Urinary bladder (tissue), 4 donors: ENCODE data around the gene ROPN1L. TPM values are rescaled to one million over a fixed set of nuclear protein-coding genes. Genes with fewer than 3 reads are reported as not detected.
"Not testable (repeated sequence)": the region's sequence is repeated elsewhere in the genome, so short reads cannot be mapped to it uniquely, and the experiment has no call there.

Experiments used
- DNase-seq: peaks from one replicate; pipeline ENCODE4 v3.0.0-alpha.2; 2015; ENCODE audit errors: extremely low spot score
- H3K27ac ChIP-seq: one replicate; pipeline ENCODE4 v1.5.1; 2013; ENCODE audit warnings: low read depth, mild to moderate bottlenecking, moderate library complexity
- H3K36me3 ChIP-seq: one replicate; pipeline ENCODE4 v1.6.1; 2013; ENCODE audit warnings: mild to moderate bottlenecking, moderate library complexity; ENCODE audit not compliant: insufficient read depth
- H3K4me1 ChIP-seq: one replicate; pipeline ENCODE4 v1.6.1; 2013; ENCODE audit warnings: mild to moderate bottlenecking, moderate library complexity; ENCODE audit not compliant: insufficient read depth
- H3K4me3 ChIP-seq: one replicate; pipeline ENCODE4 v1.5.1; 2013; ENCODE audit warnings: low read depth, low read length
- WGBS: extraction: QIAGEN DNeasy Blood & Tissue Kit; methylation state at CpG from one replicate; pipeline ENCODE4 v1.1.7; 2013; 5-methylcytosine and 5-hydroxymethylcytosine counted together
- polyA plus RNA-seq: library from polyadenylated mRNA; stranded (reverse); fragments of 200-250 nt; gene quantifications from one replicate; pipeline ENCODE4 v1.2.3, GENCODE V29; 2013
- total RNA-seq: library from RNA; depleted of rRNA; stranded (reverse); fragments of >200 nt; gene quantifications from one replicate; pipeline ENCODE4 v1.2.3, GENCODE V29; 2014
- donor health status: healthy with polysubstance abuse.
- donor health status: healthy.

ROPN1L gene
- total RNA-seq (0.26 TPM), polyA plus RNA-seq (0.72 TPM)

GRCh38 chr5:10441083-10441991 lies at the start of gene ROPN1L:
TSS of gene ROPN1L (plus strand) at chr5:10441879. CDS start at chr5:10442168, 289 bp downstream.
- under 1% methylated on average over 63 of the region's 63 CpGs for WGBS
- H3K4me3 ChIP-seq = peak within 1 kb of the TSS; percentile 31
- H3K36me3 ChIP-seq = no peaks in the 10 kb centered on the region
- DNase-seq = peak; percentile 49
- peak within 1 kb of the TSS; percentile 13 for H3K27ac ChIP-seq
- no peaks in the 10 kb centered on the region for H3K4me1 ChIP-seq

- DNase-seq, H3K36me3 ChIP-seq, H3K4me3 ChIP-seq, H3K27ac ChIP-seq, H3K4me1 ChIP-seq: not testable (repeated sequence)
- 91% methylated on average over 6 of the region's 6 CpGs for WGBS
Observed at GRCh38 chr5:10392567-10393328, 48.9 kb upstream of the ROPN1L start.

- H3K4me3 ChIP-seq = no peak overlapping the region
- H3K27ac ChIP-seq = no peak overlapping the region
- H3K4me1 ChIP-seq = no peaks in the 10 kb centered on the region
- no peak for DNase-seq
- peaks cover 4% of the 10 kb centered on the region for H3K36me3 ChIP-seq
- WGBS = 84% methylated on average over 2 of the region's 2 CpGs
Observed at GRCh38 chr5:10393491-10393890, 48.2 kb upstream of the ROPN1L start.

GRCh38 chr5:10396552-10396951 lies 45.1 kb upstream of the ROPN1L start:
- no peaks in the 10 kb centered on the region for H3K4me1 ChIP-seq
- no peak overlapping the region for H3K4me3 ChIP-seq
- no peak for DNase-seq
- peaks cover 3% of the 10 kb centered on the region for H3K36me3 ChIP-seq
- H3K27ac ChIP-seq = no peak overlapping the region
- WGBS = 79% methylated on average over 5 of the region's 5 CpGs

- no peak overlapping the region for H3K4me3 ChIP-seq
- DNase-seq = no peak
- no peaks in the 10 kb centered on the region for H3K4me1 ChIP-seq
- no peak overlapping the region for H3K27ac ChIP-seq
- H3K36me3 ChIP-seq = peaks cover 3% of the 10 kb centered on the region
Observed at GRCh38 chr5:10399839-10400238, 41.8 kb upstream of the ROPN1L start.

- WGBS = 84% methylated on average over 2 of the region's 2 CpGs
- Histone ChIP-seq H3K27ac (no peak overlapping the region), H3K4me1 (no peaks in the 10 kb centered on the region), H3K36me3 (peaks cover 6% of the 10 kb centered on the region), H3K4me3 (no peak overlapping the region)
- DNase-seq = no peak
Observed at GRCh38 chr5:10400411-10400810, 41.3 kb upstream of the ROPN1L start.

- no peak overlapping the region for H3K27ac ChIP-seq
- 51% methylated on average over 3 of the region's 3 CpGs for WGBS
- H3K4me1 ChIP-seq = no peaks in the 10 kb centered on the region
- no peak for DNase-seq
- peaks cover 6% of the 10 kb centered on the region for H3K36me3 ChIP-seq
- no peak overlapping the region for H3K4me3 ChIP-seq
Observed at GRCh38 chr5:10400831-10401230, 40.8 kb upstream of the ROPN1L start.

GRCh38 chr5:10401498-10401897 lies 40.2 kb upstream of the ROPN1L start:
- peaks cover 6% of the 10 kb centered on the region for H3K36me3 ChIP-seq
- no peak overlapping the region for H3K4me3 ChIP-seq
- DNase-seq = no peak
- no peaks in the 10 kb centered on the region for H3K4me1 ChIP-seq
- no peak overlapping the region for H3K27ac ChIP-seq
- 63% methylated on average over 1 of the region's 1 CpG for WGBS

- Histone ChIP-seq H3K36me3 (peaks cover 3% of the 10 kb centered on the region), H3K27ac (no peak overlapping the region), H3K4me3 (no peak overlapping the region), H3K4me1 (no peaks in the 10 kb centered on the region)
- 100% methylated on average over 1 of the region's 1 CpG for WGBS
- no peak for DNase-seq
Observed at GRCh38 chr5:10403829-10404228, 37.9 kb upstream of the ROPN1L start.

- Histone ChIP-seq H3K4me3 (no peak overlapping the region), H3K4me1 (no peaks in the 10 kb centered on the region), H3K27ac (no peak overlapping the region), H3K36me3 (peaks cover 3% of the 10 kb centered on the region)
- WGBS = 78% methylated on average over 3 of the region's 3 CpGs
- no peak for DNase-seq
Observed at GRCh38 chr5:10406651-10407050, 35.0 kb upstream of the ROPN1L start.

GRCh38 chr5:10409504-10409903 lies 32.2 kb upstream of the ROPN1L start:
- Histone ChIP-seq H3K27ac (no peak overlapping the region), H3K4me1 (no peaks in the 10 kb centered on the region), H3K36me3 (peaks cover 3% of the 10 kb centered on the region), H3K4me3 (no peak overlapping the region)
- DNase-seq = no peak
- WGBS = 88% methylated on average over 1 of the region's 1 CpG

- peaks cover 2% of the 10 kb centered on the region for H3K36me3 ChIP-seq
Observed at GRCh38 chr5:10410662-10411061, 31.0 kb upstream of the ROPN1L start.

GRCh38 chr5:10411336-10411735 lies 30.3 kb upstream of the ROPN1L start:
- DNase-seq = no peak
- H3K27ac ChIP-seq = no peak overlapping the region
- no peak overlapping the region for H3K4me3 ChIP-seq
- 92% methylated on average over 5 of the region's 5 CpGs for WGBS
- H3K36me3 ChIP-seq = peaks cover 2% of the 10 kb centered on the region
- no peaks in the 10 kb centered on the region for H3K4me1 ChIP-seq

More at GRCh38 chr5:10410662-10411061, 31.0 kb upstream of the ROPN1L start:
- H3K4me3 ChIP-seq = no peak overlapping the region
- no peaks in the 10 kb centered on the region for H3K4me1 ChIP-seq
- no peak for DNase-seq
- H3K27ac ChIP-seq = no peak overlapping the region
- 74% methylated on average over 1 of the region's 1 CpG for WGBS

- Histone ChIP-seq H3K36me3 (peaks cover 4% of the 10 kb centered on the region), H3K4me1 (no peaks in the 10 kb centered on the region), H3K27ac (no peak overlapping the region), H3K4me3 (no peak overlapping the region)
- WGBS = 94% methylated on average over 3 of the region's 3 CpGs
- DNase-seq = no peak
Observed at GRCh38 chr5:10416868-10417267, 24.8 kb upstream of the ROPN1L start.
